Measurements from ENCODE around the gene BAZ1B. TPM values are rescaled to one million over a fixed set of nuclear protein-coding genes. Genes with fewer than 3 reads are reported as not detected.
"Not testable (repeated sequence)": the region's sequence is repeated elsewhere in the genome, so short reads cannot be mapped to it uniquely, and the experiment has no call there.

BAZ1B gene
- total RNA-seq, 1 experiment from 2014 or later: 107 TPM

- CTCF ChIA-PET: interaction anchor here (0.6 kb wide), 1 partner anchor 10 kb away, joined by 8 read pairs; no protein-coding TSS in a partner anchor
- no peaks in the 10 kb centered on the region for H3K4me1 ChIP-seq (ENCODE audit: control insufficient read depth, insufficient read depth, low read length)
Observed at GRCh38 chr7:73541722-73542121, 19.6 kb upstream of the BAZ1B start.

GRCh38 chr7:73539709-73540108 is 17.6 kb upstream of the BAZ1B start:
- in situ Hi-C loops (cut with HindIII; ENCODE audit: low pct_unique_long_range_greater_than_20kb, low sequenced_read_pairs) (no loop called here), intact Hi-C loops (cut with micrococcal nuclease; ENCODE audit: unreplicated experiment) (no loop called here)
- Histone ChIP-seq H3K4me1 (ENCODE audit: control insufficient read depth, insufficient read depth, low read length) (no peaks in the 10 kb centered on the region), H3K27ac (ENCODE audit: low read length) (no peak overlapping the region), H3K27me3 (ENCODE audit: control insufficient read depth, insufficient read depth, low read length) (no peaks in the 10 kb centered on the region), H3K9me3 (ENCODE audit: control insufficient read depth, insufficient read depth, low read depth, low read length) (no peaks in the 10 kb centered on the region), H3K4me3 (ENCODE audit: low read depth in 2 of 2, low read length in 2 of 2) (no peak overlapping the region), H3K36me3 (ENCODE audit: control insufficient read depth, insufficient read depth, low read length) (peaks cover 12% of the 10 kb centered on the region)
- DNase-seq (ENCODE audit: low read depth, low spot score) (no peak), ATAC-seq (no peak)
- BruUV-seq (replicated peaks): no TSS peak
- ChIA-PET POLR2A (no interaction called here), CTCF (interaction anchor here (0.5 kb wide), 1 partner anchor 87 kb away, joined by 6 read pairs; no protein-coding TSS in a partner anchor)
- TF ChIP-seq CTCF (IDR thresholded peaks at IDR 0.05): no peak
- TF ChIP-seq REST (IDR thresholded peaks at IDR 0.05; ENCODE audit: insufficient read depth in 1 of 2, low read depth in 2 of 2, low read length in 1 of 2): no peak
- no peak for TF ChIP-seq POLR2AphosphoS5 (IDR thresholded peaks at IDR 0.05; ENCODE audit: low read depth, low read length)
- no peak for TF ChIP-seq SIN3A (IDR thresholded peaks at IDR 0.05; ENCODE audit: borderline replicate concordance, insufficient read depth, low read depth, low read length)
- TF ChIP-seq TCF7L2 (IDR thresholded peaks at IDR 0.05; ENCODE audit: low read depth, low read length): no peak

More at GRCh38 chr7:73541722-73542121, 19.6 kb upstream of the BAZ1B start:
- DNase-seq (ENCODE audit: low read depth, low spot score): no peak
- no peaks in the 10 kb centered on the region for H3K27me3 ChIP-seq (ENCODE audit: control insufficient read depth, insufficient read depth, low read length)
- in situ Hi-C loops (cut with HindIII; ENCODE audit: low pct_unique_long_range_greater_than_20kb, low sequenced_read_pairs): no loop called here
- H3K27ac ChIP-seq (ENCODE audit: low read length): no peak overlapping the region
- TF ChIP-seq POLR2AphosphoS5 (IDR thresholded peaks at IDR 0.05; ENCODE audit: low read depth, low read length): no peak
- TF ChIP-seq REST (IDR thresholded peaks at IDR 0.05; ENCODE audit: insufficient read depth in 1 of 2, low read depth in 2 of 2, low read length in 1 of 2): no peak
- no TSS peak for BruUV-seq (replicated peaks)
- POLR2A ChIA-PET: interaction anchor here (0.7 kb wide), 1 partner anchor 174 kb away, joined by 8 read pairs; no protein-coding TSS in a partner anchor
- ATAC-seq: no peak
- H3K9me3 ChIP-seq (ENCODE audit: control insufficient read depth, insufficient read depth, low read depth, low read length): no peaks in the 10 kb centered on the region
- no peak overlapping the region for H3K4me3 ChIP-seq (ENCODE audit: low read depth in 2 of 2, low read length in 2 of 2)
- H3K36me3 ChIP-seq (ENCODE audit: control insufficient read depth, insufficient read depth, low read length): peaks cover 12% of the 10 kb centered on the region
- intact Hi-C loops (cut with micrococcal nuclease; ENCODE audit: unreplicated experiment): no loop called here

GRCh38 chr7:73538510-73538909 is 16.4 kb upstream of the BAZ1B start:
- POLR2A ChIA-PET: not testable (repeated sequence)
- peaks cover 12% of the 10 kb centered on the region for H3K36me3 ChIP-seq (ENCODE audit: control insufficient read depth, insufficient read depth, low read length)

More at GRCh38 chr7:73538510-73538909, 16.4 kb upstream of the BAZ1B start:
- in situ Hi-C loops (cut with HindIII; ENCODE audit: low pct_unique_long_range_greater_than_20kb, low sequenced_read_pairs); CTCF ChIA-PET; H3K4me1 ChIP-seq (ENCODE audit: control insufficient read depth, insufficient read depth, low read length); H3K27ac ChIP-seq (ENCODE audit: low read length); H3K4me3 ChIP-seq (ENCODE audit: low read depth in 2 of 2, low read length in 2 of 2); ATAC-seq; BruUV-seq (replicated peaks); DNase-seq (ENCODE audit: low read depth, low spot score); H3K27me3 ChIP-seq (ENCODE audit: control insufficient read depth, insufficient read depth, low read length); intact Hi-C loops (cut with micrococcal nuclease; ENCODE audit: unreplicated experiment); H3K9me3 ChIP-seq (ENCODE audit: control insufficient read depth, insufficient read depth, low read depth, low read length): not testable (repeated sequence)
